ENCODE data around the gene ALG8.
"Not testable (repeated sequence)": the region's sequence is repeated elsewhere in the genome, so short reads cannot be mapped to it uniquely, and the experiment has no call there.

The ALG8 gene

GRCh38 chr11:78139422-78140391 lies at the start of gene ALG8:
TSS of gene ALG8 (minus strand) at chr11:78139626. CDS start at chr11:78139588, 38 bp downstream.
- peak within 1 kb of the TSS; percentile 97 for H3K9ac ChIP-seq (ENCODE audit: low read depth, low read length)
- no peaks in the 10 kb centered on the region for H3K9me3 ChIP-seq (ENCODE audit: control insufficient read depth, insufficient read depth, low read length)
- peaks cover 3% of the 10 kb centered on the region for H3K36me3 ChIP-seq (ENCODE audit: insufficient read depth, low read length)
- no peaks in the 10 kb centered on the region for H3K4me1 ChIP-seq (ENCODE audit: insufficient read depth, low read length)

GRCh38 chr11:78188286-78189173 lies 49.1 kb upstream of the ALG8 start, which contains the start of the genes KCTD21 and USP35:
TSS of gene KCTD21 (minus strand) at chr11:78188626. CDS start at chr11:78174554, 14,072 bp downstream.
TSS of gene USP35 (plus strand) at chr11:78188919. CDS start at chr11:78196246, 7,327 bp downstream.
- Histone ChIP-seq H3K9ac (ENCODE audit: low read depth, low read length) (peak within 1 kb of the TSS; percentile 78), H3K36me3 (ENCODE audit: insufficient read depth, low read length) (no peaks in the 10 kb centered on the region), H3K4me1 (ENCODE audit: insufficient read depth, low read length) (no peaks in the 10 kb centered on the region; the same call in 1 of the 2 replicates), H3K9me3 (ENCODE audit: control insufficient read depth, insufficient read depth, low read length) (no peaks in the 10 kb centered on the region)

GRCh38 chr11:78187366-78188285 lies 48.2 kb upstream of the ALG8 start:
- Histone ChIP-seq H3K36me3 (ENCODE audit: insufficient read depth, low read length) (no peaks in the 10 kb centered on the region), H3K9ac (ENCODE audit: low read depth, low read length) (peak overlapping the region; percentile 78; the same call in 1 of the 2 replicates)

GRCh38 chr11:78181185-78181584 lies 41.8 kb upstream of the ALG8 start:
- H3K4me1 ChIP-seq (ENCODE audit: insufficient read depth, low read length), result no peaks in the 10 kb centered on the region; the same call in 1 of the 2 replicates
- no peaks in the 10 kb centered on the region for H3K9me3 ChIP-seq (ENCODE audit: control insufficient read depth, insufficient read depth, low read length)
- H3K36me3 ChIP-seq (ENCODE audit: insufficient read depth, low read length), result no peaks in the 10 kb centered on the region
- no peak overlapping the region for H3K9ac ChIP-seq (ENCODE audit: low read depth, low read length)

More at GRCh38 chr11:78187366-78188285, 48.2 kb upstream of the ALG8 start:
- Histone ChIP-seq H3K4me1 (ENCODE audit: insufficient read depth, low read length) (no peaks in the 10 kb centered on the region; the same call in 1 of the 2 replicates), H3K9me3 (ENCODE audit: control insufficient read depth, insufficient read depth, low read length) (no peaks in the 10 kb centered on the region)

- H3K9ac ChIP-seq (ENCODE audit: low read depth, low read length), result no peak overlapping the region
- no peaks in the 10 kb centered on the region for H3K9me3 ChIP-seq (ENCODE audit: control insufficient read depth, insufficient read depth, low read length)
- H3K36me3 ChIP-seq (ENCODE audit: insufficient read depth, low read length), result no peaks in the 10 kb centered on the region
- H3K4me1 ChIP-seq (ENCODE audit: insufficient read depth, low read length), result no peaks in the 10 kb centered on the region
These were observed 41.3 kb upstream of the ALG8 start for GRCh38 chr11:78180751-78181150.

GRCh38 chr11:78179459-78180071 lies 40.1 kb upstream of the ALG8 start:
- H3K4me1 ChIP-seq (ENCODE audit: insufficient read depth, low read length), result no peaks in the 10 kb centered on the region
- no peak overlapping the region for H3K9ac ChIP-seq (ENCODE audit: low read depth, low read length)
- no peaks in the 10 kb centered on the region for H3K9me3 ChIP-seq (ENCODE audit: control insufficient read depth, insufficient read depth, low read length)

GRCh38 chr11:78177216-78177615 lies 37.8 kb upstream of the ALG8 start:
- no peaks in the 10 kb centered on the region for H3K4me1 ChIP-seq (ENCODE audit: insufficient read depth, low read length)
- H3K36me3 ChIP-seq (ENCODE audit: insufficient read depth, low read length), result no peaks in the 10 kb centered on the region
- H3K9ac ChIP-seq (ENCODE audit: low read depth, low read length), result no peak overlapping the region
- H3K9me3 ChIP-seq (ENCODE audit: control insufficient read depth, insufficient read depth, low read length), result no peaks in the 10 kb centered on the region

More at GRCh38 chr11:78179459-78180071, 40.1 kb upstream of the ALG8 start:
- no peaks in the 10 kb centered on the region for H3K36me3 ChIP-seq (ENCODE audit: insufficient read depth, low read length)

GRCh38 chr11:78176605-78177141 lies 37.2 kb upstream of the ALG8 start:
- no peaks in the 10 kb centered on the region for H3K36me3 ChIP-seq (ENCODE audit: insufficient read depth, low read length)
- no peak overlapping the region for H3K9ac ChIP-seq (ENCODE audit: low read depth, low read length)
- H3K4me1 ChIP-seq (ENCODE audit: insufficient read depth, low read length), result no peaks in the 10 kb centered on the region
- no peaks in the 10 kb centered on the region for H3K9me3 ChIP-seq (ENCODE audit: control insufficient read depth, insufficient read depth, low read length)

GRCh38 chr11:78175862-78176261 lies 36.4 kb upstream of the ALG8 start:
- H3K36me3 ChIP-seq (ENCODE audit: insufficient read depth, low read length); H3K9ac ChIP-seq (ENCODE audit: low read depth, low read length); H3K9me3 ChIP-seq (ENCODE audit: control insufficient read depth, insufficient read depth, low read length); H3K4me1 ChIP-seq (ENCODE audit: insufficient read depth, low read length): not testable (repeated sequence)

GRCh38 chr11:78171951-78172350 lies 32.5 kb upstream of the ALG8 start:
- no peaks in the 10 kb centered on the region for H3K36me3 ChIP-seq (ENCODE audit: insufficient read depth, low read length)
- no peaks in the 10 kb centered on the region for H3K4me1 ChIP-seq (ENCODE audit: insufficient read depth, low read length)
- H3K9ac ChIP-seq (ENCODE audit: low read depth, low read length), result no peak overlapping the region
- H3K9me3 ChIP-seq (ENCODE audit: control insufficient read depth, insufficient read depth, low read length), result no peaks in the 10 kb centered on the region

- no peak overlapping the region for H3K9ac ChIP-seq (ENCODE audit: low read depth, low read length)
- no peaks in the 10 kb centered on the region for H3K36me3 ChIP-seq (ENCODE audit: insufficient read depth, low read length)
- H3K4me1 ChIP-seq (ENCODE audit: insufficient read depth, low read length), result no peaks in the 10 kb centered on the region
- no peaks in the 10 kb centered on the region for H3K9me3 ChIP-seq (ENCODE audit: control insufficient read depth, insufficient read depth, low read length)
These were observed 31.6 kb upstream of the ALG8 start for GRCh38 chr11:78170874-78171549.

GRCh38 chr11:78170413-78170812 lies 31.0 kb upstream of the ALG8 start:
- no peak overlapping the region for H3K9ac ChIP-seq (ENCODE audit: low read depth, low read length)
- H3K36me3 ChIP-seq (ENCODE audit: insufficient read depth, low read length), result no peaks in the 10 kb centered on the region
- H3K9me3 ChIP-seq (ENCODE audit: control insufficient read depth, insufficient read depth, low read length), result no peaks in the 10 kb centered on the region
- H3K4me1 ChIP-seq (ENCODE audit: insufficient read depth, low read length), result no peaks in the 10 kb centered on the region
